ENCODE results near the gene TMEM169. TPM values are rescaled to one million over a fixed set of nuclear protein-coding genes. Genes with fewer than 3 reads are reported as not detected.

The TMEM169 gene
- total and polyA plus RNA-seq, 2 of the 13 experiments (the other 11 are each of a cell fraction or from before 2014, with no cell fraction given), result 1.5 to 4.5 TPM

- TF ChIP-seq, protein P1, sequence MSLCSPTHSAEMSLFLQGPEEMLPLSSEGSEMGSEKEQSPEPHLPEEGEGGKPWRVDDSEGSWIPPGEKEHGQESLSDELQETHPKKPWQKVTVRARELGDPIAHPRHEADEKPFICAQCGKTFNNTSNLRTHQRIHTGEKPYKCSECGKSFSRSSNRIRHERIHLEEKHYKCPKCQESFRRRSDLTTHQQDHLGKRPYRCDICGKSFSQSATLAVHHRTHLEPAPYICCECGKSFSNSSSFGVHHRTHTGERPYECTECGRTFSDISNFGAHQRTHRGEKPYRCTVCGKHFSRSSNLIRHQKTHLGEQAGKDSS (CRISPR knock-in tag; IDR thresholded peaks at IDR 0.05; ENCODE audit: borderline replicate concordance, low read depth), result no peak
- no peak for TF ChIP-seq SCMH1 (CRISPR knock-in tag; IDR thresholded peaks at IDR 0.05; ENCODE audit: borderline replicate concordance)
- TF ChIP-seq ZBTB20 (CRISPR knock-in tag; IDR thresholded peaks at IDR 0.05; ENCODE audit: borderline replicate concordance, low read depth), result no peak
- TF ChIP-seq, protein P2, sequence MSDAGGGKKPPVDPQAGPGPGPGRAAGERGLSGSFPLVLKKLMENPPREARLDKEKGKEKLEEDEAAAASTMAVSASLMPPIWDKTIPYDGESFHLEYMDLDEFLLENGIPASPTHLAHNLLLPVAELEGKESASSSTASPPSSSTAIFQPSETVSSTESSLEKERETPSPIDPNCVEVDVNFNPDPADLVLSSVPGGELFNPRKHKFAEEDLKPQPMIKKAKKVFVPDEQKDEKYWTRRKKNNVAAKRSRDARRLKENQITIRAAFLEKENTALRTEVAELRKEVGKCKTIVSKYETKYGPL (CRISPR knock-in tag; IDR thresholded peaks at IDR 0.05), result 0 out of 2 replicates have a peak, but pooled peaks have one; percentile 38
- TF ChIP-seq, protein P3, sequence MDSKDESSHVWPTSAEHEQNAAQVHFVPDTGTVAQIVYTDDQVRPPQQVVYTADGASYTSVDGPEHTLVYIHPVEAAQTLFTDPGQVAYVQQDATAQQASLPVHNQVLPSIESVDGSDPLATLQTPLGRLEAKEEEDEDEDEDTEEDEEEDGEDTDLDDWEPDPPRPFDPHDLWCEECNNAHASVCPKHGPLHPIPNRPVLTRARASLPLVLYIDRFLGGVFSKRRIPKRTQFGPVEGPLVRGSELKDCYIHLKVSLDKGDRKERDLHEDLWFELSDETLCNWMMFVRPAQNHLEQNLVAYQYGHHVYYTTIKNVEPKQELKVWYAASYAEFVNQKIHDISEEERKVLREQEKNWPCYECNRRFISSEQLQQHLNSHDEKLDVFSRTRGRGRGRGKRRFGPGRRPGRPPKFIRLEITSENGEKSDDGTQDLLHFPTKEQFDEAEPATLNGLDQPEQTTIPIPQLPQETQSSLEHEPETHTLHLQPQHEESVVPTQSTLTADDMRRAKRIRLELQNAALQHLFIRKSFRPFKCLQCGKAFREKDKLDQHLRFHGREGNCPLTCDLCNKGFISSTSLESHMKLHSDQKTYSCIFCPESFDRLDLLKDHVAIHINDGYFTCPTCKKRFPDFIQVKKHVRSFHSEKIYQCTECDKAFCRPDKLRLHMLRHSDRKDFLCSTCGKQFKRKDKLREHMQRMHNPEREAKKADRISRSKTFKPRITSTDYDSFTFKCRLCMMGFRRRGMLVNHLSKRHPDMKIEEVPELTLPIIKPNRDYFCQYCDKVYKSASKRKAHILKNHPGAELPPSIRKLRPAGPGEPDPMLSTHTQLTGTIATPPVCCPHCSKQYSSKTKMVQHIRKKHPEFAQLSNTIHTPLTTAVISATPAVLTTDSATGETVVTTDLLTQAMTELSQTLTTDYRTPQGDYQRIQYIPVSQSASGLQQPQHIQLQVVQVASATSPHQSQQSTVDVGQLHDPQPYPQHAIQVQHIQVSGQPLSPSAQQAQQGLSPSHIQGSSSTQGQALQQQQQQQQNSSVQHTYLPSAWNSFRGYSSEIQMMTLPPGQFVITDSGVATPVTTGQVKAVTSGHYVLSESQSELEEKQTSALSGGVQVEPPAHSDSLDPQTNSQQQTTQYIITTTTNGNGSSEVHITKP (CRISPR knock-in tag; IDR thresholded peaks at IDR 0.05; ENCODE audit: low read depth), result no peak
These were observed 28.9 kb downstream of the TMEM169 start (continued) for GRCh38 chr2:216110620-216111019.

DNA sequence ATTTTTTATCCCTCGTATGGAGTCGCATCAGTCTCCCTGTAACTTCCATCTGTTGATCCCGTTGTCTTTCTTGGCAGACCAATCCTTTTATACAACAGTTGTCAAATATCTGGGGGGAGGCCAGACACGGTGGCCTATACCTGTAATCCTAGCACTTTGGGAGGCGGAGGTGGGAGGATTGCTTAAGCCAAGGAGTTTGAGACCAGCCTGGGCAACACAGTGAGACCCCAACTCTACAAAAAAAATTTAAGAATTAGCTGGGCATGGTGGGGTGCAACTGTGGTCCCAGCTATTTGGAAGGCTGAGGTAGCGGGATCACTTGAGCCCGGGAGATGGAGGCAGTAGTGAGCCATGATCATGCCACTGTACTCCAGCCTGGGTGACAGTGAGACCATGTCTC lies 29.4 kb downstream of the TMEM169 start:
- ATAC-seq, result no peak
- H3K9ac ChIP-seq (ENCODE audit: insufficient read depth, low read depth, low read length), result peak overlapping the region; percentile 93; the same call in 1 of the 2 replicates
- no peak overlapping the region for H3K27ac ChIP-seq (ENCODE audit: extremely low read length, insufficient read depth, low read length)
- H2AFZ ChIP-seq (ENCODE audit: low read length), result no peak overlapping the region
- no peak for FAIRE-seq
- H3K79me2 ChIP-seq (ENCODE audit: insufficient read depth, low read length), result peaks cover 50% of the 10 kb centered on the region
- peak overlapping the region; percentile 72 for H3K4me2 ChIP-seq (ENCODE audit: low read depth, low read length)
- peak overlapping the region in 1 of 3 experiments; percentile 100; a peak in 3 of 6 replicates for H3K4me3 ChIP-seq (replicated peaks in 1 of 3; ENCODE audit: insufficient read depth in 1 of 3, low read depth in 2 of 3, low read length in 3 of 3)
- no peaks in the 10 kb centered on the region for H3K9me3 ChIP-seq (ENCODE audit: low read length)
- H3K36me3 ChIP-seq (replicated peaks in 1 of 2; ENCODE audit: control insufficient read depth in 1 of 2, insufficient read depth in 2 of 2, low read length in 2 of 2), result peaks cover 7 to 40% of the 10 kb centered on the region in 2 experiments
- H3K4me1 ChIP-seq (ENCODE audit: insufficient read depth, low read length), result peaks cover 74% of the 10 kb centered on the region
- in situ Hi-C loops (cut with HindIII; ENCODE audit: extremely low pct_ligation_motif_present, low pct_unique_long_range_greater_than_20kb), result no loop called here
- no TSS peak for BruUV-seq (replicated peaks)
- intact Hi-C loops (cut with micrococcal nuclease; ENCODE audit: unreplicated experiment), result loop anchor here (2.0 to 5.0 kb wide), 3 partner anchors 30 to 391 kb away; no protein-coding TSS in a partner anchor
- no peaks in the 10 kb centered on the region for H4K20me1 ChIP-seq (ENCODE audit: insufficient read depth, low read length)
- TF ChIP-seq ZNF121 (CRISPR knock-in tag; IDR thresholded peaks at IDR 0.05) (peak; percentile 86), MEIS2 (CRISPR knock-in tag; IDR thresholded peaks at IDR 0.05) (no peak), FOXO1 (CRISPR knock-in tag; IDR thresholded peaks at IDR 0.05) (no peak), JARID2 (CRISPR knock-in tag; IDR thresholded peaks at IDR 0.05; ENCODE audit: insufficient replicate concordance) (no peak), CTCF (CRISPR knock-in tag; IDR thresholded peaks at IDR 0.05) (0 out of 2 replicates have a peak, but pooled peaks have one; percentile 16), HMG20A (CRISPR knock-in tag; IDR thresholded peaks at IDR 0.05; ENCODE audit: borderline replicate concordance) (no peak)
- TF ChIP-seq, protein P1 (CRISPR knock-in tag; IDR thresholded peaks at IDR 0.05; ENCODE audit: borderline replicate concordance, low read depth), result no peak
- CTCF ChIA-PET (ENCODE audit: low intra/inter-chr PET ratio, low total read pairs), result no interaction called here
- POLR2A ChIA-PET, result interaction anchor here (1.1 to 6.9 kb wide), 2 partner anchors 9 to 29 kb away, joined by 3 to 131 read pairs; partner anchors contain the start of genes PECR and TMEM169
- WGBS (ENCODE audit: low lambda C conversion rate), result 90% methylated on average over 7 of the region's 7 CpGs
- no peaks in the 10 kb centered on the region; a peak in 1 of 5 replicates for H3K27me3 ChIP-seq (ENCODE audit: control insufficient read depth in 1 of 2, insufficient read depth in 2 of 2, low read length in 2 of 2)
- no peak for DNase-seq (ENCODE audit: low spot score)
